Vagina (tissue), 2 donors: ENCODE data around the gene SMPD3. TPM values are rescaled to one million over a fixed set of nuclear protein-coding genes. Genes with fewer than 3 reads are reported as not detected.

Source experiments
- DNase-seq, 2 donors: peaks; one replicate each; pipeline ENCODE4 v3.0.0-alpha.2; 2017; ENCODE audit errors: extremely low spot score in 2 of 2
- H3K27ac ChIP-seq: fragments of 200-600 bp; sonication (generic); one replicate; pipeline ENCODE4 v1.5.1; 2019
- H3K27me3 ChIP-seq: fragments of 200-600 bp; sonication (generic); one replicate; pipeline ENCODE4 v1.5.1; 2019
- H3K36me3 ChIP-seq, 2 donors: fragments of 200-600 bp; sonication (generic); one replicate each; pipeline ENCODE4 v1.5.1; 2017 to 2019
- H3K4me1 ChIP-seq: fragments of 200-600 bp; sonication (generic); one replicate; pipeline ENCODE4 v1.5.1; 2019
- H3K4me3 ChIP-seq, 2 donors: fragments of 200-600 bp; sonication (generic); 1 replicate in 1 of 2; 2 replicates in 1 of 2; pipeline ENCODE4 v1.5.1; 2016 to 2019
- H3K9me3 ChIP-seq: fragments of 200-600 bp; sonication (generic); one replicate; pipeline ENCODE4 v1.5.1; 2019
- POLR2A ChIP-seq, 2 donors: fragments of 450-650 bp; IDR thresholded peaks; one replicate each; pipeline ENCODE4 v1.6.1; 2017; ENCODE audit warnings: antibody characterized with exemption in 2 of 2, mild to moderate bottlenecking in 2 of 2, moderate library complexity in 2 of 2
- POLR2AphosphoS5 ChIP-seq, 2 donors: sonication (generic); formaldehyde crosslinking; IDR thresholded peaks; one replicate each; pipeline ENCODE4 v1.9.0; 2017; ENCODE audit warnings: antibody characterized with exemption in 2 of 2, mild to moderate bottlenecking in 2 of 2, low read depth in 1 of 2; ENCODE audit not compliant: insufficient read depth in 1 of 2
- intact Hi-C: fragments of 100-400 bp; cut with DNase I; formaldehyde crosslinking; loops from one replicate; pipeline ENCODE4 v1.15.1; 2023
- total RNA-seq: library from RNA; depleted of rRNA; stranded (reverse); fragments of >200 nt; gene quantifications from one replicate; pipeline ENCODE4 v1.2.3, GENCODE V29; 2016
- TF ChIP-seq, protein P1 (sequence below), 3 experiments: fragments of 450-650 bp in 2 of 3; fragments of 200-600 bp in 1 of 3; sonication (generic) in 1 of 3; IDR thresholded peaks; one replicate each; pipeline ENCODE4 v1.5.1; 2017 to 2019; ENCODE audit warnings: antibody characterized with exemption in 3 of 3, mild to moderate bottlenecking in 2 of 3, moderate library complexity in 2 of 3

Gene SMPD3
- total RNA-seq, 1 donor from 2014 or later: 3.4 TPM

GRCh38 chr16:68434624-68435210 lies 13.6 kb downstream of the SMPD3 start:
- no peaks in the 10 kb centered on the region for H3K4me1 ChIP-seq
- TF ChIP-seq POLR2AphosphoS5 (IDR thresholded peaks at IDR 0.05; ENCODE audit: insufficient read depth in 1 of 2, low read depth in 1 of 2): no peak
- TF ChIP-seq POLR2A (IDR thresholded peaks at IDR 0.05): no peak
- TF ChIP-seq, protein P1, sequence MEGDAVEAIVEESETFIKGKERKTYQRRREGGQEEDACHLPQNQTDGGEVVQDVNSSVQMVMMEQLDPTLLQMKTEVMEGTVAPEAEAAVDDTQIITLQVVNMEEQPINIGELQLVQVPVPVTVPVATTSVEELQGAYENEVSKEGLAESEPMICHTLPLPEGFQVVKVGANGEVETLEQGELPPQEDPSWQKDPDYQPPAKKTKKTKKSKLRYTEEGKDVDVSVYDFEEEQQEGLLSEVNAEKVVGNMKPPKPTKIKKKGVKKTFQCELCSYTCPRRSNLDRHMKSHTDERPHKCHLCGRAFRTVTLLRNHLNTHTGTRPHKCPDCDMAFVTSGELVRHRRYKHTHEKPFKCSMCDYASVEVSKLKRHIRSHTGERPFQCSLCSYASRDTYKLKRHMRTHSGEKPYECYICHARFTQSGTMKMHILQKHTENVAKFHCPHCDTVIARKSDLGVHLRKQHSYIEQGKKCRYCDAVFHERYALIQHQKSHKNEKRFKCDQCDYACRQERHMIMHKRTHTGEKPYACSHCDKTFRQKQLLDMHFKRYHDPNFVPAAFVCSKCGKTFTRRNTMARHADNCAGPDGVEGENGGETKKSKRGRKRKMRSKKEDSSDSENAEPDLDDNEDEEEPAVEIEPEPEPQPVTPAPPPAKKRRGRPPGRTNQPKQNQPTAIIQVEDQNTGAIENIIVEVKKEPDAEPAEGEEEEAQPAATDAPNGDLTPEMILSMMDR (IDR thresholded peaks at IDR 0.05): no peak
- H3K27ac ChIP-seq: no peak overlapping the region
- intact Hi-C loops: no loop called here
- H3K27me3 ChIP-seq: no peaks in the 10 kb centered on the region
- H3K36me3 ChIP-seq: no peaks in the 10 kb centered on the region
- H3K4me3 ChIP-seq: no peak overlapping the region
- no peak for DNase-seq
- H3K9me3 ChIP-seq: no peaks in the 10 kb centered on the region

DNA sequence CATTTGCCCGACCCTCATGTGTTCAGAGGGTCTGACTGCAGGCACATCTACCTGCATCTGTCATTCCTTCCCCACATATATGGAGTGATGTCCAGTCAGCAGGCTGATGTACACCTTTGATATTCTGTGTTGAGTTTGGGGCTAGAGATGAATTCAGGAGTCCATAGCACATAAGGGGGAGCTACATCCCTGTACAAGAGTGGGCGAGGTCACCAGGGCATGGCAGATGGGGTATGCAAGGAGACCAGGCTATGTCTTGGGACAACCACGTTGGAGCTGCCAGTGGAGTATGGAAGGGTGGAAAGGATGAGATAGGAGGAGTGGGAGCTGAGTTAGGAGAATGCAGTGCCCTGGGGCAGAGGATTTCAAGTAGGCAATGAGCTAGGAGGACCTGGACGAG lies 15.0 kb downstream of the SMPD3 start:
- no peak for DNase-seq
- no peak overlapping the region for H3K4me3 ChIP-seq
- H3K27me3 ChIP-seq: no peaks in the 10 kb centered on the region
- no peaks in the 10 kb centered on the region for H3K9me3 ChIP-seq
- H3K36me3 ChIP-seq: no peaks in the 10 kb centered on the region
- no peaks in the 10 kb centered on the region for H3K4me1 ChIP-seq
- TF ChIP-seq, protein P1 (IDR thresholded peaks at IDR 0.05): no peak
- TF ChIP-seq POLR2AphosphoS5 (IDR thresholded peaks at IDR 0.05; ENCODE audit: insufficient read depth in 1 of 2, low read depth in 1 of 2) (no peak), POLR2A (IDR thresholded peaks at IDR 0.05) (no peak)
- no peak overlapping the region for H3K27ac ChIP-seq
- intact Hi-C loops: no loop called here

- no peak for DNase-seq
- Histone ChIP-seq H3K27ac (no peak overlapping the region), H3K4me1 (no peaks in the 10 kb centered on the region), H3K27me3 (no peaks in the 10 kb centered on the region), H3K36me3 (no peaks in the 10 kb centered on the region), H3K9me3 (no peaks in the 10 kb centered on the region), H3K4me3 (no peak overlapping the region)
- no peak for TF ChIP-seq POLR2A (IDR thresholded peaks at IDR 0.05)
- TF ChIP-seq, protein P1 (IDR thresholded peaks at IDR 0.05): no peak
- intact Hi-C loops: no loop called here
These were observed 15.6 kb downstream of the SMPD3 start for GRCh38 chr16:68432701-68433100.

DNA sequence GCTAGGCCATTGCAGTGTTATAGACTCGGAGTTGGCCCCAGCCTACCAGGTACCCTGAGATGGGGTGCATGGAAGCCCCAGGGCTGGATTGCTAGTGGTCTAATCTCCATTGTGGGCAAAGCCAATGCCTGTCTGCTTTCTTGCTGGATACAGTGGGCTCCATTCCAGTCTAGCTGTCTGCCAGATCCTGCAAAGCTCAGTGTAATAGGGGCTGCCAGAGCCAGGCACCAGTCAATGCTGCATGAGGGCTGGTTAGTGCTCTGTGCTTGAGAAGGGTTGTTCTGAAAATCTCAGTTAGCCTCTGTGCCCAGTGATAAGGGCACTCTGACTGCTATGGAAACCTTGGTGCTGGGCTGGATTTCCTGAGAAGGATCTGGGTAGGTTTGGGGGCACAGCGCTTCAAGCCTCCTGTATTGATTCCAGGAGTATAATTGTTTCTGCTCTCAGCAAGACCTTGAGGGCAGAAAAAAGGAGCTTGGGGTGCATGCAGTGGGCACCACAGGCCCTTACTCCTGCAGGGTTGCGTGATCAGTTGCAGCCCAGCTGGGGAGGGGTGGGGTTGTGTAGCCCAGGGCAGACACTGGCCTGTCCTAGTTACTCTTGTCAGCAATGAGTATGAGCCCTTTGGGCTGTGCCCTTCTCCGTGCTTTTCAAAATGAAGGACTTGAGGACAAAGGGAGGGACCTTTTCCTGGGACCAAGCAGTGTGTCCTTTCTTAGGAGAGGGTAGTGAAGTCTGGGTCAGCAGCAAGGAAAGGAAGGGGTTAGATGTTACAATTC lies 19.0 kb downstream of the SMPD3 start:
- Histone ChIP-seq H3K4me3 (no peak overlapping the region), H3K4me1 (no peaks in the 10 kb centered on the region), H3K27ac (no peak overlapping the region), H3K27me3 (no peaks in the 10 kb centered on the region), H3K36me3 (no peaks in the 10 kb centered on the region), H3K9me3 (no peaks in the 10 kb centered on the region)
- TF ChIP-seq POLR2AphosphoS5 (IDR thresholded peaks at IDR 0.05; ENCODE audit: insufficient read depth in 1 of 2, low read depth in 1 of 2) (no peak), POLR2A (IDR thresholded peaks at IDR 0.05) (no peak)
- TF ChIP-seq, protein P1 (IDR thresholded peaks at IDR 0.05): no peak
- intact Hi-C loops: no loop called here
- no peak for DNase-seq

- Histone ChIP-seq H3K27ac (no peak overlapping the region), H3K36me3 (no peaks in the 10 kb centered on the region), H3K4me3 (no peak overlapping the region), H3K9me3 (no peaks in the 10 kb centered on the region), H3K4me1 (no peaks in the 10 kb centered on the region), H3K27me3 (no peaks in the 10 kb centered on the region)
- intact Hi-C loops: no loop called here
- DNase-seq: no peak
- TF ChIP-seq POLR2AphosphoS5 (IDR thresholded peaks at IDR 0.05; ENCODE audit: insufficient read depth in 1 of 2, low read depth in 1 of 2) (no peak), POLR2A (IDR thresholded peaks at IDR 0.05) (no peak)
- TF ChIP-seq, protein P1 (IDR thresholded peaks at IDR 0.05): no peak
These were observed 20.5 kb downstream of the SMPD3 start for GRCh38 chr16:68427649-68428303.
